ENCODE data around the gene FSTL5.
"Not testable (repeated sequence)": the region's sequence is repeated elsewhere in the genome, so short reads cannot be mapped to it uniquely, and the experiment has no call there.

FSTL5 gene

DNA sequence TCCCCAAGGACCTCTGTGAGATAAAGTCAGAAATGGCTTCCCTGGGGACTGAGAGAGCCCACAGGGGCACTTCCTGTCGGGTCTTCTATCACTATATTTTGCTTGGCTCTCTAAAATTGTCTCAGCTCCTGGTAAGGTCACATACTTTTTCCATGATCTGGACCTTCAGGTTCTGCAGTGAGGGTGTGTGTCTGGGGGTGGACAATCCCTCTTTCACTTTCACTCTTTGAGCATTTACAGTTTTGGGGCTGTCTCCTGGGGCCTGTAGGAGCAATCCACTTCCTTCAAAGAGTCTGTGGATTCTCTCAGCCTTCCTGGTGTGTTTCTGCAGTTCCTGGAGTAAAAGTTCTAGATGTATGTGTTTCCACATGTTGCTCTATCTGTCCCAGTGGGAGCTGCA is 335.7 kb downstream of the FSTL5 start:
- no peak for DNase-seq

GRCh38 chr4:161827013-161827412 is 336.8 kb downstream of the FSTL5 start:
- DNase-seq = no peak

DNA sequence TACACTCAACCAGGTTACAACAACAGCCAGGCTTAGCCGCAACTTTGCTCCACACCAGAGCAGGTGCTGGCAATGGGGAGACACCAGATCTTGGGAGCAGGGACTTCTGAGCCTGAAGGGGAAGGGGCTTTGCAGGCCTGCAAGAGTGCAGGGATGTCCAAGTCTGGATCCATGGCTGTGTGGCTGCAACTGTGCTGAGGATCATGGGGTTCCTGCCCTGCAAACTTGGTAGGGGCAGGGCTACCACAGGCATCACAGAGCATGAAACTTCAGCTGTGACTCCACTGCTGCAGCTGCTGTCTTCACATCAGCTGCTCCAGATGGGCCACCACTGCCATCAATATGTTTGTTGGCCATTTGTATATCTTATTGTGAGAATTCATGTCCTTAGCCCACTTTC is 340.4 kb downstream of the FSTL5 start:
- no peak for DNase-seq

GRCh38 chr4:161822174-161822573 is 341.6 kb downstream of the FSTL5 start:
- no peak for DNase-seq

DNA sequence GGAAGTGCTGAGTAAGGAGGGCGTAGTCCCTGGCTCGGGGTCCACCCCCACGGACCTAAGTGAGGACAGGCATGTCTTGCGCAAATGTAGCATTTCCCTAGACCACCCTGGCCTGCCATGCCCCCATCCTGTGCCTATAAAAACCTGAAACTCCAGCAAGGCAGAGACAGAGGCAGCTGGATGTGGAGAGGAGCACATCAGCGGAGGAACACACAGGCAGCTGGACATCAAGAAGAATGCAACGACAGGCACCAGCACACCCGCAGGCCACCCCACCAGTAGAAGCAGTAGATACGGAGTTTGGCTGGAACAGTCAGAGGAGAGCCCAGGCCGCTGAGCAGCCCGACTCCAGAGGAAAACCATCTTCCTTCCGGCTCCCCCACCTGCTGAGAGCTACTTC is 345.9 kb downstream of the FSTL5 start:
- no peak for DNase-seq

DNA sequence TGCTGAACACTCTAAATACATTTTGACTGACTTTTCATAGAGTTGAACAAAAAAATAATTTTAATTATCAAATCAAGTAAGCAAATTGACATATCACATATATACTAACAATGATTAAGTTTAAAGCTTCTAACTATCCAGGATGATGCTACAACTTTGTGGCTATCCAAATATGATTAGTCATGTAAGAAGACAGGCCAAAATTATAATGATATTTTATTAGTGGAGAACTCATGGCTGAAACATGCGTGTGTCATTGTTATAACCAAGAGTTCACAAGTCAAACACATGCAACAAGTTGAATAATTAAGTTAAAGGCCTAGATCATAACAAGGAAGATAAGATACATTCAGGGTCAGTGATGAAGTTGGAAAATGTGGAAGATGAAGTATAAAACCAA is 346.8 kb downstream of the FSTL5 start:
- DNase-seq = no peak

DNA sequence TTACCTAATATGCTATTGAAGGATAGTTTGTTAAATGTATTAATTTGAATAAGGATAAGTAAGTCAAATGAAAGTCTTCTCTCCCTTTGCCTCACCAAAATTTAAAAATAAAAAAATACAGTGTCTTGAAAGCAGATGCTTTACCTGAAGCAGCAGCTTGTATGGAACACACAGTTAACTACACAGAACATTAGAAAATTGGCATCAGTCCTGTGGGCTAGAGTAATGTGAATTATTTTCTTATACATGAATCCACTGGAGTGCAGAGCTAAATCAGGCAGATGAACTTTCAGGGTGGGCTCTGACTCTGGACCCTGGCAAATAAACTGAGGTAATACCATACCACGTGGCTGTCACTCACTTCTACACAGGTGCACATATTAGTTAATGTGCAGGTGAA is 348.0 kb downstream of the FSTL5 start:
- no peak for DNase-seq

GRCh38 chr4:161813889-161814288 is 349.9 kb downstream of the FSTL5 start:
- no peak for DNase-seq

- DNase-seq = no peak
Observed at GRCh38 chr4:161813389-161813788, 350.4 kb downstream of the FSTL5 start.

DNA sequence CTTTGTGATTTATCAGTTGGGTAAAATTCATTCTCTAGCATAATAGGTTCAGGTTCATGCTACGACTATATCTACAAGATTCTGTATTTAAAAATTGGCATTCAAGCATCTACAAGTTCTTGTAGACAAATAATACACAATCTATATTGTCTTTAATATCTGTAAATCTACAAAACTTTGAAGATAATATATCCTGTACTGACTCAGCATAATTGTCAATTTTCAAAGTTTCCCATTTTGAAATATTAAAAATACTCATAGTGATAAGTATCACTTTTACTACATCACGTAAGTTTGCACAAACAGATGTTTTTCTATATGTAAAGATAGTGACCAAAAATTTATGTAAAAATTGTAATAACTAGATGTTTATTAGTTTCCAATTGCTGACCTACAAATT is 360.6 kb downstream of the FSTL5 start:
- no peak for DNase-seq

- no peak for DNase-seq
Observed at GRCh38 chr4:161799710-161800109, 364.1 kb downstream of the FSTL5 start.

GRCh38 chr4:161792991-161793390 is 370.8 kb downstream of the FSTL5 start:
- DNase-seq = no peak

- DNase-seq = no peak
Observed at GRCh38 chr4:161791796-161792556, 371.8 kb downstream of the FSTL5 start.

DNA sequence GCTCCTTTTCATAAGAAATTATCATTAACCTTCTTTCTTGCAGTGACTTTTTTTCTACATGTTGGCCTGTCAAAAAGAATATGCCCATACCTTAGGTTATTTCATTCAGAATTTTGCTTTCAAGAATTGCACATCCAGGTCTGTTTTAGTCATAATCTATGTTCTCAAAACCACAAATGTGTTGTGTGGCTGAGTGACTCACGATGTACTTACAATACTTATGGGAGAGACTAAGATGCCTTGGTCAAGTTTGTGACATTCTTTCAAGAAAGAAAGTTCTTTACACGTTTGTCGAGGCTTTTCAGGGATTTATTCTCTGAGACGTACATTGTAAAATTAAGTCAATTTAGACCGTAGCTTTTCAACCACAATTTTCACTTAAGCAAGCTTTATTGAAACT is 396.7 kb downstream of the FSTL5 start:
- peak; percentile 80 for DNase-seq

DNA sequence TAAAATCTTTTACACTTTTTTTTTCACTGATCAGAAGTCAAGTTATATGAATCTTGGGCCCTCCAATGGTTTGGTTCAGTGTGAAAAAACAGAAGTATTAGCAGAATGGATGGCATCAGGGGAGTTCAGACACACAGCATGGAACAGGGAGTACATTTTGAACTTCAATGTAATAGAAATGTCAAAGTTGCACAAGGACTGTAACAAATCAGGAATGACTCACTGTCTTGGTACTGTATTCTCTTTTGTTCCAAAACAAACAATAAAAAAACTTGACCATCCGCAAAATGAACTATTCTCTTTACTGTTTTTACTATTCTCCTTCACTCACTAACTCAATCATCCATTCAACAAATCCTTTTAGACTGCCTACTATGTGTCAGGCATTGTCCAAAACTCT is 401.0 kb downstream of the FSTL5 start:
- DNase-seq = peak; percentile 56

GRCh38 chr4:161760008-161760407 is 403.8 kb downstream of the FSTL5 start:
- no peak for DNase-seq

DNA sequence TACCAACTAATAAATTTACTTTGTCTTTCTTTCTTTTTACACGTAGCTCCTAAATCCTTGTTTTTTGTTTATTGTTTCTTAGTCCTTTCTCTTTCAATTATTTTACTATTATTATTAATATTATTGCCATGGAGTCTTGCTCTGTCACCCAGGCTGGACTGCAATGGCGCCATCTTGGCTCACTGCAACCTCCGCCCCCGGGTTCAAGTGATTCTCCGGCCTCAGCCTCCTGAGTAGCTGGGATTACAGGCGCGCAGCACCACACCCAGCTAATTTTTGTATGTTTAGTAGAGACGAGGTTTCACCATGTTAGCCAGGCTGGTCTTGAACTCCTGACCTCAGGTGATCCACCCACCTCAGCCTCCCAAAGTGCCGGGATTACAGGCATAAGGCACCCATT is 405.4 kb downstream of the FSTL5 start:
- not testable (repeated sequence) for DNase-seq

DNA sequence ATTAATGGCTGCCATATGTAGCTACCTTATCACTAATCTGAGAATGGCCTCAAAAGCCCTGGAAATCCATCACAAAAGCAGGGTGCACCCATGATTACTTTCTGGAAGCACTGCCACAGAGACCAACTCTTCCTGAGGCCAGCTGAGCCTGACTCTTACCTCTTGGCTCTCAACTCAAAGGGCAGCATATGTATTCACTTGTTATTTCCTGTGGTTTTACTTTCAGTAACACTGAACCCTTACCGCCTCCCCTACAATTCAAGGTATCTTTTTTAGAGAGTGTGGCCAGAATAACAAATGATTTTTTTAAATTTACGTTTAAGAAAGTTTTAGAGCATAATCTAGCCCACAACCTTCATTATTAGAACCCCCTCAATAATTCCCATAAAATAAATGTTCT is 434.9 kb downstream of the FSTL5 start:
- no peak for DNase-seq

GRCh38 chr4:161721947-161722346 is 441.9 kb downstream of the FSTL5 start:
- no peak for DNase-seq

DNA sequence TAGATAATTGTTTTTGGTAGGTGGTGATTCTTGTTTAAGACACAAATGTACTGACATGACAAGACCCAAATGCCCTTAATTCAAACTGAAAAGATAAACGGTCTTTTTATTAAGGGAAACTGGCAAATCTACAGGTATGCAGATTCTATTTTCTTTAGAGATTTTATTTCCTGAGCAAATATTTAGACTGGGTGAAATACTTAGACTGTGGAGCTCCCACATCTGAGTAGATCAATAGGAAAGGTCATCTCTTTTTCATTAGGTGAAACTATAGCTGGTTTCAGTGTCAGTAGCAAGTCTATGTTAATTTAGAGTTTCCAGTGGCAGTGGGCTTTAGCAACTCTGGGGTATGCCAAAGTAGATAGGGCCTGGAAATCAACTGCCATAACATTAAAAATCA is 446.7 kb downstream of the FSTL5 start:
- DNase-seq = no peak

DNA sequence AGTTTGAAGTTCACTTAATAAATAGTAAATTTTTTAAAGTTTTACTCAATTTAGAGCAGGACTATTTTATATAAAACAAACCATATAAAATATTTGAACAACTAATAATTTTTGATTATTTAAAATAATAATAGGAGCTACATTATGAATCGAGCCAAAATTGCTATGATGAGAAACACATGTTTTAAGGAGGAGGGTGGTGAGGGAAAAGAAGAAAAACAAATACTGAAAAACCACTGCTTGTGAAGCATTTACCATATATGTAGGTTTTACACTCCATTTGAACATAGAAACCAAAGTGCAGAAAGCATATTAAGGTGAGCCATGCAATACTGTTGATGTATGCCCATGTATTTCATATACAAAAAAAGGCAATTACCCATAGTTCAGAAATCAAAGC is 448.9 kb downstream of the FSTL5 start:
- DNase-seq = peak; percentile 37

GRCh38 chr4:161714022-161714751 is 449.6 kb downstream of the FSTL5 start:
- peak; percentile 90 for DNase-seq

- DNase-seq = no peak
Observed at GRCh38 chr4:161704653-161705052, 459.1 kb downstream of the FSTL5 start.

- no peak for DNase-seq
Observed at GRCh38 chr4:161704040-161704439, 459.8 kb downstream of the FSTL5 start.

DNA sequence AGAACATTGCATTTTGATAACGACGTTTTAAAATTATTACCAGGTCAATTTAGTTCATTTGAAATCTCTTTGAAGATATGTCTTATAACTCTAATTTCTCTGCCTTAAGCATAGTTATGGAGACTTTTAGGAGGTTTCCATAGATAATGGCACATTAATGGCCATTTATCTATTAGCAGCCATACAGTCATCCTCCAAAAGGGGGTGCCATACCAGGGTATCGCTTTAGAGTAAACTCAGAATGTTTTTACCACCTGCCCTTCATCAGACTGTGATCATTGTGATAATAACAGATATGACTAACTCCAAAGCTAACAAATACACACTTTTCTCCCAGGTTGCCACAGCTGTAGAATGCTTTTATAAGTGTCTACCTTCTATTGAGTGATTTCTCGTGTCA is 461.5 kb downstream of the FSTL5 start:
- DNase-seq = no peak
